Fibroblast of lung (primary cell): Measurements from ENCODE around the gene SLC12A4. TPM values are rescaled to one million over a fixed set of nuclear protein-coding genes. Genes with fewer than 3 reads are reported as not detected.
"Not testable (repeated sequence)": the region's sequence is repeated elsewhere in the genome, so short reads cannot be mapped to it uniquely, and the experiment has no call there.

ENCODE experiments used
- DNase-seq, 2 donors: peaks; one replicate each; pipeline versions ENCODE4 v3.0.0 to v3.0.0-alpha.2; 2010; ENCODE audit warnings: low read depth in 2 of 2
- H2AFZ ChIP-seq: 2 replicates; pipeline ENCODE4 v1.5.1; 2012; ENCODE audit warnings: low read length, control low read depth, inconsistent platforms
- H3K27ac ChIP-seq: 2 replicates; pipeline ENCODE4 v1.5.1; 2011; ENCODE audit warnings: low read length, control low read depth; ENCODE audit not compliant: insufficient read depth
- H3K27me3 ChIP-seq: 2 replicates; pipeline ENCODE4 v1.5.1; 2011; ENCODE audit warnings: mild to moderate bottlenecking, low read length; ENCODE audit not compliant: control insufficient read depth, insufficient read depth
- H3K36me3 ChIP-seq: 2 replicates; pipeline ENCODE4 v1.5.1; 2011; ENCODE audit warnings: low read length; ENCODE audit not compliant: control insufficient read depth, insufficient read depth
- H3K4me1 ChIP-seq: 2 replicates; pipeline ENCODE4 v1.5.1; 2011; ENCODE audit warnings: low read length; ENCODE audit not compliant: control insufficient read depth, insufficient read depth; ENCODE audit errors: extremely low read depth
- H3K4me2 ChIP-seq: 2 replicates; pipeline ENCODE4 v1.5.1; 2011; ENCODE audit warnings: low read length, control low read depth; ENCODE audit not compliant: insufficient read depth; ENCODE audit errors: extremely low read depth
- H3K4me3 ChIP-seq, 4 experiments: fragments of 200-600 bp in 1 of 4; sonication (generic) in 1 of 4; replicated peaks in 1 of 4; 2 replicates each; pipeline ENCODE4 v1.5.1; 2011 to 2016; ENCODE audit warnings: low read length in 4 of 4, low read depth in 3 of 4, mild to moderate bottlenecking in 3 of 4, control low read depth in 2 of 4, inconsistent platforms in 1 of 4, mixed read lengths in 1 of 4; ENCODE audit not compliant: insufficient read depth in 1 of 4; ENCODE audit errors: control extremely low read depth in 1 of 4
- H3K79me2 ChIP-seq: 2 replicates; pipeline ENCODE4 v1.5.1; 2012; ENCODE audit warnings: mild to moderate bottlenecking, low read length, inconsistent platforms; ENCODE audit not compliant: control insufficient read depth, insufficient read depth
- H3K9ac ChIP-seq: 2 replicates; pipeline ENCODE4 v1.5.1; 2011; ENCODE audit warnings: mild to moderate bottlenecking, low read length, control low read depth; ENCODE audit not compliant: insufficient read depth
- H3K9me3 ChIP-seq: 2 replicates; pipeline ENCODE4 v1.5.1; 2012; ENCODE audit warnings: low read depth, low read length; ENCODE audit not compliant: control insufficient read depth, insufficient read depth
- H4K20me1 ChIP-seq: 2 replicates; pipeline ENCODE4 v1.5.1; 2011; ENCODE audit warnings: low read length; ENCODE audit not compliant: control insufficient read depth, insufficient read depth; ENCODE audit errors: extremely low read depth
- CTCF ChIP-seq, 2 donors: IDR thresholded peaks in 1 of 2; conservative IDR thresholded peaks in 1 of 2; 1 replicate in 1 of 2; 2 replicates in 1 of 2; pipeline ENCODE4 v1.5.1; 2011 to 2012; ENCODE audit warnings: low read length in 2 of 2, control low read depth in 1 of 2, inconsistent platforms in 1 of 2, low read depth in 1 of 2, mild to moderate bottlenecking in 1 of 2
- EZH2 ChIP-seq: IDR thresholded peaks from 2 replicates; pipeline ENCODE4 v1.5.1; 2012; ENCODE audit warnings: low read length, control low read depth, mild to moderate bottlenecking; ENCODE audit errors: missing control alignments
- polyA minus RNA-seq: library from RNA; depleted of rRNA, polyadenylated mRNA; stranded (reverse); fragments of >200 nt; gene quantifications from 2 replicates; pipeline ENCODE4 v1.2.3, GENCODE V29; 2011; ENCODE audit warnings: low replicate concordance
- polyA plus RNA-seq, 2 donors: library from polyadenylated mRNA; depleted of rRNA in 1 of 2; stranded (reverse) in 1 of 2; unstranded in 1 of 2; fragments of >200 nt; gene quantifications; 2 replicates each; pipeline ENCODE4 v1.2.1, GENCODE V29; 2011 to 2012; ENCODE audit warnings: missing spikeins in 1 of 2
- total RNA-seq: library from RNA; depleted of rRNA; stranded (reverse); fragments of >200 nt; gene quantifications from 2 replicates; pipeline ENCODE4 v1.2.1, GENCODE V29; 2014

The SLC12A4 gene
- total RNA-seq (60.4 and 120 TPM in 2 replicates), polyA plus RNA-seq (41.4 and 42.2 TPM in 2 replicates), polyA minus RNA-seq (321 and 416 TPM in 2 replicates)
- 55.1 and 59.5 TPM in 2 replicates for polyA plus RNA-seq (2012)

DNA sequence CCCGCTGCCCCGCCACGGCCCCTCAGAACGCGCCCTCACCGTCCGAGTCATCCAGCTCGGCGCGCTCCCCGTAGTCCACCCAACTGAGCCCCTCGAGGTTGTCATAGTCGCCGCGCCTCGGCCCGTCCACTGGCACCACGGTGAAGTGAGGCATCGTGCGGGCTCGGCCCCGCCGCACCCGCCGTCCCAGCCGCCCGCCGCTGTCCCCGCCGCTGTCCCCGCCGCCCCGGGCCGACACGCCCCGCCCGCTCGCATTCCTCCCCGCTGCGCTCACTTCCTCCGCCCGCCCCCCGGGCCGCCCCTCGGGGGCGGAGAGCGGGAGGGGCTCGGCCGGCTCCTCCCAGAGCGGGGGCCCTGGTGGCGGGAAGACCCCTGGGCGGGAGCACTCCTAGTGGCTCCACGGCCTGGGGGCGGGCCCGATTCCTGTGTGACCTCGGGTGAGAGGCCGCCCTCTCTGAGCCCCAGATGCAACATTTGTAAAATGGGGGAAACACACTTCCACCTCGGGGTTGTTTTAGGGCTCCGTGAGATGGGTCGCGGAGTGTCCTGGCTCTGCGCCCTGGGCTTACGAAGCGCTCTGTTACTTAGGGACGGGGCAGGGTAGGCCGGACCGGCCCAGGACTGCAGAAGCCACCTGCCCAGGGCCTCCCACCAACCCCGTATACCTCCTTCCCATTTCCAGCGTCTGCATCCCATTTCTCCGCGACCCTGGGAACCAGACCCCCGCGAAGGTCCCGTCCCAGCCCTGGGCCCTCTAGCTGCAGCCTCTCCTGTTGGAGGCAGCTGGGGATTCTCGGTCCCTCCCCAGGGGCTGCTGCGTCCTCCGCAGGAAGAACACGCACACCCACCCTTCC, at the start of gene SLC12A4:
TSS of gene SLC12A4 (minus strand) at position 238 of the 854 bp plus-strand sequence. CDS start at position 154, 84 bp downstream.
- TF ChIP-seq EZH2 = no peak
- no peak for TF ChIP-seq CTCF (conservative IDR thresholded peaks at IDR 0.05 in 1 of 2, IDR thresholded peaks at IDR 0.05 in 1 of 2; ENCODE audit: low read depth in 1 of 2, low read length in 2 of 2)

GRCh38 chr16:68015681-68016080, 47.2 kb upstream of the SLC12A4 start, which contains the start of gene DPEP2NB:
Gene DPEP2NB, minus strand, starts transcription at chr16:68015911. Its CDS starts 141 bp downstream, at chr16:68015770.
- no peak within 1 kb of the TSS for H3K4me2 ChIP-seq
- no peaks in the 10 kb centered on the region for H3K9me3 ChIP-seq
- no peaks in the 10 kb centered on the region for H3K36me3 ChIP-seq
- H3K4me1 ChIP-seq = no peaks in the 10 kb centered on the region
- no peak within 1 kb of the TSS for H3K27ac ChIP-seq
- no peaks in the 10 kb centered on the region for H4K20me1 ChIP-seq
- H3K4me3 ChIP-seq = no peak within 1 kb of the TSS
- DNase-seq = no peak
- H2AFZ ChIP-seq = no peak within 1 kb of the TSS
- no peaks in the 10 kb centered on the region for H3K79me2 ChIP-seq
- H3K9ac ChIP-seq = no peak within 1 kb of the TSS
- TF ChIP-seq EZH2 (no peak), CTCF (conservative IDR thresholded peaks at IDR 0.05 in 1 of 2, IDR thresholded peaks at IDR 0.05 in 1 of 2; ENCODE audit: low read depth in 1 of 2, low read length in 2 of 2) (no peak)
- H3K27me3 ChIP-seq = no peaks in the 10 kb centered on the region

More for the DNA sequence above, at the start of gene SLC12A4:
- peak within 1 kb of the TSS; percentile 85 for H3K27ac ChIP-seq
- peak; percentile 72 to 76 for DNase-seq
- H3K4me1 ChIP-seq = peaks cover 25% of the 10 kb centered on the region
- H2AFZ ChIP-seq = peak within 1 kb of the TSS; percentile 90
- no peaks in the 10 kb centered on the region for H3K9me3 ChIP-seq
- peaks cover 46% of the 10 kb centered on the region for H3K79me2 ChIP-seq
- peak within 1 kb of the TSS; percentile 44 to 99 (median 84) for H3K4me3 ChIP-seq
- H3K27me3 ChIP-seq = no peaks in the 10 kb centered on the region
- H4K20me1 ChIP-seq = no peaks in the 10 kb centered on the region
- peaks cover 5% of the 10 kb centered on the region for H3K36me3 ChIP-seq
- H3K9ac ChIP-seq = peak within 1 kb of the TSS; percentile 92
- H3K4me2 ChIP-seq = peak within 1 kb of the TSS; percentile 99

DNA sequence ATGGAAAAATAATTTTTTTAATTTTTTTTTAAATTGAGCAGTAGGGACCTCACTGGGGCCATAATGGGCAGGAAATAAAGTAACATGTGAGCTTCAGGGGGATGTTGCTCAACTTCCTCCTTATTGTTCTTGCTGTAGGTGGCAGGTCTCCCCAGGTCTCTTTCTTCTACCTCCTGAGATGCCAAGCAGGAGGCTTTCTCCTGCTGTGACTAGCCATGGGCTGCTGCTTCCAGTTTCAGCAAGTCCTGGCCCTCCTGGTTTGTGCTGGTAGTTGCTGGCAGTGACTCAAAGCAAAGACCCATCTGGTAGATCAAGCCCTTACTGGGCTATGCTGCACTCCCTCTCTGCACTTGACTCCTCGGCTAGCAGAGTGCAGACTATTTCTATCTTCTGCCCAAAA, 45.0 kb upstream of the SLC12A4 start:
- H3K4me3 ChIP-seq = no peak overlapping the region
- no peaks in the 10 kb centered on the region for H3K27me3 ChIP-seq
- no peaks in the 10 kb centered on the region for H3K4me1 ChIP-seq
- H3K9me3 ChIP-seq = no peaks in the 10 kb centered on the region
- H3K9ac ChIP-seq = no peak overlapping the region
- no peak overlapping the region for H3K27ac ChIP-seq
- H3K4me2 ChIP-seq = no peak overlapping the region
- TF ChIP-seq CTCF (conservative IDR thresholded peaks at IDR 0.05 in 1 of 2, IDR thresholded peaks at IDR 0.05 in 1 of 2; ENCODE audit: low read depth in 1 of 2, low read length in 2 of 2) (no peak), EZH2 (no peak)
- H2AFZ ChIP-seq = no peak overlapping the region
- DNase-seq = no peak
- no peaks in the 10 kb centered on the region for H3K79me2 ChIP-seq
- H3K36me3 ChIP-seq = no peaks in the 10 kb centered on the region
- no peaks in the 10 kb centered on the region for H4K20me1 ChIP-seq

- H3K27ac ChIP-seq, H4K20me1 ChIP-seq, H3K79me2 ChIP-seq, H3K4me3 ChIP-seq, H3K4me2 ChIP-seq, H3K27me3 ChIP-seq, H3K9me3 ChIP-seq, H3K36me3 ChIP-seq, H2AFZ ChIP-seq, H3K4me1 ChIP-seq, DNase-seq, H3K9ac ChIP-seq: not testable (repeated sequence)
These were observed 41.4 kb upstream of the SLC12A4 start for GRCh38 chr16:68009872-68010271.
